Measurements from ENCODE around the gene MKRN2.

Gene MKRN2

DNA sequence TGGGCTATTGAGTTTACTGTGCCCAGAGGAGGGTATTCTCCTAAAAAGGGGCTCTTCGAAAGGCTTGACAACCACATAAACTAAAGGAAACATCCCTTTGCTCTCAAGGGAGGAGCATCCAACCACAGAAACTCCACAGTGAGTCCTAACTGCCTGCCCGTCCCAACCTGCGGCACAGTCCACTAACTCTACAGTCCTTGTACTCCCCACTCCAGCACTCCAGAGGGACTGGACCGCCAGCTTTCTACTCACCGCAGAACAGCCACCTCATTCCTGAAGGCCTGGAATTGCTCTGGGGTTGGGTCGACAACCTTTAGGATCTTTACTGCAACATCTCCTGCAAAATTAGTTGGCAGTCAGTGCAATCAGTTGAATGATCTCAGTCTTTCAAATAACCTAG, 34.6 kb downstream of the MKRN2 start:
- Histone ChIP-seq H3K9ac (ENCODE audit: low read depth, low read length) (no peak overlapping the region), H3K36me3 (ENCODE audit: insufficient read depth, low read length) (peaks cover 80% of the 10 kb centered on the region), H3K4me2 (ENCODE audit: low read length) (no peak overlapping the region), H3K4me1 (ENCODE audit: control insufficient read depth, insufficient read depth, low read length) (peaks cover 10% of the 10 kb centered on the region), H3K4me3 (ENCODE audit: low read length) (no peak overlapping the region), H3K27me3 (ENCODE audit: control insufficient read depth, insufficient read depth, low read length) (no peaks in the 10 kb centered on the region), H3K9me3 (replicated peaks; ENCODE audit: low read length) (no peaks in the 10 kb centered on the region)

DNA sequence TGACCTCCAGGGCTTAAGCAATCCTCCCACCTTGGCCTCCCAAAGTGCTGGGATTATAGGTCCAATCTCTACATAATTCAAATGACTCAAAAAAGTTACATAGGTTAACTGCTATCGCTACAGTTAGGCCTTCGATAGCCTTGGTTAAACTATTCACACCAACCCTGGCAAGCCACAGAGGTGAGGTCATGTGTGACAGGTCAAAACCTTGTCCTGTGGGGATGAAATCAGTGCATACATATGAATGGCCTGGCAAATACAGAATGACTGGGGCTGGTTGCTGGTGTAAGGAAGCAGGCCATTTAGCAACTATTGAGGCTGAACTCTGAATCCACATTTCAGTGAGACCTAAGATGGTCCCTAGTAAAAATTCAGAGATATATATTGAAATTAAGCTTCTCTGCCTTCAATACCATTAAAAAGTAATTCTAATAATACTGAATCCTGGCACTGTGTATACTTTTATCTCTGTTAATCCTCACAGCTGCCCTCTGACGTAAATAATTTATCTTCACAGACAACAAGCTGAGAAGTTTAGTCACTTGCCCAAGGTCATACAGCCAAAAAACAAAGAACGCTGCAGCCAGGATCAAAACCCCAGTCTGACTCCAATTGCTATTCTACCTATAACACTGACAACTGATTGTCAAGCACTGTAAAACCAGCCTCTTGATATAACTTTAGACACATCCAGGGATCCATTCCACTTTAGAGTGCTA, 35.3 kb downstream of the MKRN2 start:
- H3K4me3 ChIP-seq (ENCODE audit: low read length): no peak overlapping the region
- no peak overlapping the region for H3K9ac ChIP-seq (ENCODE audit: low read depth, low read length)
- no peaks in the 10 kb centered on the region for H3K27me3 ChIP-seq (ENCODE audit: control insufficient read depth, insufficient read depth, low read length)
- no peak overlapping the region for H3K4me2 ChIP-seq (ENCODE audit: low read length)
- peaks cover 10% of the 10 kb centered on the region for H3K4me1 ChIP-seq (ENCODE audit: control insufficient read depth, insufficient read depth, low read length)
- peaks cover 79% of the 10 kb centered on the region for H3K36me3 ChIP-seq (ENCODE audit: insufficient read depth, low read length)
- H3K9me3 ChIP-seq (replicated peaks; ENCODE audit: low read length): no peaks in the 10 kb centered on the region

DNA sequence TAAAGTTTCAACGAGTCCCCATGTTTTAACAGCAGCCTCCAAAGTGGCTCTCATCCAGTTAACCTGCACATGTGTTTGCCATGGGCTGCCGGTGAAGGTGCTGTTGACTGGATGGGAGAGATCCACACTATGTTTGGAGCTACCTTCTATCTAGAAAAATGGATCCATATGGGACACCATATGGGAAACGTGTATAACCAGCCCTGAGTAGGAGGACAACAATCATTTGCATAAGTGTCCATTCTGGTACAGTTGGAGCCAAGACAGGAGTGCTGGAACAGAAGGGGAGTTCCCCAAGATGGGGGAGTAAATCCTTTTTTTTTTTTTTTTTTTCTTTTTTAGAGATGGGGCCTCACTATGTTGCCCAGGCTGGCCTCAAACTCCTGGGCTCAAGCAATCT, 36.6 kb downstream of the MKRN2 start:
- Histone ChIP-seq H3K36me3 (ENCODE audit: insufficient read depth, low read length) (peaks cover 77% of the 10 kb centered on the region), H3K27me3 (ENCODE audit: control insufficient read depth, insufficient read depth, low read length) (no peaks in the 10 kb centered on the region), H3K4me1 (ENCODE audit: control insufficient read depth, insufficient read depth, low read length) (peaks cover 2% of the 10 kb centered on the region)

DNA sequence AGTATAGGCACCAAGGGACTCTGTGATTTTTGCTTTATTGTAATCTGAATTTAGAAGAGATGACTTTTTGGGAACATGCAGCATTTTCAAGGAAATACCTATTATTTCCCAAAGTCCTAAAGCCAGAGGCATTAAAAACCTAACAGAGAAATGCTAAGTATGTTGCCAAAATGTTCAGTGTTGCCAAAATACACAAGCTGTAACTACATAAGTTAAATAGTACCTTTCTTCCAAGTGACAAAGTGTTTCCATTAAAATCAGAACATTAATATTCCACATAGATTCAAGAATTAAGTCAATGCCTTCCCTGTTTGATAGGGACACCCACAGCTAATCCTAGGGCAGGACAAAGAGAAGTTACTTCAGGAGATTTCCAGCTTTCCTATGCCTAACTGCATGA, 42.0 kb downstream of the MKRN2 start:
- no peak overlapping the region for H3K4me2 ChIP-seq (ENCODE audit: low read length)
- peaks cover 83% of the 10 kb centered on the region for H3K36me3 ChIP-seq (ENCODE audit: insufficient read depth, low read length)
- no peaks in the 10 kb centered on the region for H3K27me3 ChIP-seq (ENCODE audit: control insufficient read depth, insufficient read depth, low read length)
- H3K9ac ChIP-seq (ENCODE audit: low read depth, low read length): no peak overlapping the region
- no peak overlapping the region for H3K4me3 ChIP-seq (ENCODE audit: low read length)
- no peaks in the 10 kb centered on the region for H3K9me3 ChIP-seq (replicated peaks; ENCODE audit: low read length)
- H3K4me1 ChIP-seq (ENCODE audit: control insufficient read depth, insufficient read depth, low read length): no peaks in the 10 kb centered on the region

More for the DNA sequence above, 36.6 kb downstream of the MKRN2 start:
- no peaks in the 10 kb centered on the region for H3K9me3 ChIP-seq (replicated peaks; ENCODE audit: low read length)
- no peak overlapping the region for H3K4me3 ChIP-seq (ENCODE audit: low read length)
- H3K9ac ChIP-seq (ENCODE audit: low read depth, low read length): no peak overlapping the region
- no peak overlapping the region for H3K4me2 ChIP-seq (ENCODE audit: low read length)

DNA sequence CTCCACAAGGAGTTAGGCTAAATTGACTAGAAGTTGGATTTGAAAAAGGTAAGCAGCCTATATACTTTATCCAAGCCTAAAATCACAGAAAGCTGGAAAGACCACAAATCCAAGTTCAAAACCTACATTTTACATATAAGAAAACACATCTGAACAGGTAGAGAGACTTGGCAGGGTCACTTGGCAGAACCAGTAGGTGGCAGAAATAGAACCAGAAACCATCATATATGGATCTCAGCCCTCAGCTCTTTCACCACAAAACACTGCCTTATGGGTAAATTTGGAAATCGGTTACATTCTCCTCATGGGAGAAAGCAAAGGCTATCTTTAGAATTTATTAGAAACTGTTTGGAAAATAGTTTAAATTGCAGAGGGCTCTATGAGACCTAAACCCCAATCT, 44.2 kb downstream of the MKRN2 start:
- Histone ChIP-seq H3K9ac (ENCODE audit: low read depth, low read length) (no peak overlapping the region), H3K36me3 (ENCODE audit: insufficient read depth, low read length) (peaks cover 81% of the 10 kb centered on the region), H3K9me3 (replicated peaks; ENCODE audit: low read length) (no peaks in the 10 kb centered on the region), H3K27me3 (ENCODE audit: control insufficient read depth, insufficient read depth, low read length) (no peaks in the 10 kb centered on the region), H3K4me3 (ENCODE audit: low read length) (no peak overlapping the region), H3K4me1 (ENCODE audit: control insufficient read depth, insufficient read depth, low read length) (no peaks in the 10 kb centered on the region), H3K4me2 (ENCODE audit: low read length) (no peak overlapping the region)

DNA sequence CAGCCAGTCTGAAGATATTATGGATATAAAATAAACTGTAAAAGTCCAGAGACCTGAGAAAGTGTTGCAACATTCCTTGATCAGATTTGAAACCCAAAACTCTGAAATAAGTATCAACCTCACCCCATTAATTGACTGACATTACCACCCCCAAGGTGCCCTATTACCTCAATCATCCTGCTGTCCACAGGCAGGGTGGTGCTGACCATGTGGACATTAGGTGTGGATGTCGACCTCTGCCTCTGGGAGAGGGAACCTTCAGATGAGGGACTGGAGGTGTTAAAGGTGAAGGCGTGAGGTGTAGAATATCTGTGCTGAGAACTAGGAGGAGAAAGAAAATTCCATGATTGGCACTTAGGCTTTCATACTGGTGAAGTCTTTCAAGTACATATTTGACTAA, 47.1 kb downstream of the MKRN2 start:
- H3K36me3 ChIP-seq (ENCODE audit: insufficient read depth, low read length): peaks cover 80% of the 10 kb centered on the region
- H3K4me1 ChIP-seq (ENCODE audit: control insufficient read depth, insufficient read depth, low read length): peaks cover 3% of the 10 kb centered on the region

DNA sequence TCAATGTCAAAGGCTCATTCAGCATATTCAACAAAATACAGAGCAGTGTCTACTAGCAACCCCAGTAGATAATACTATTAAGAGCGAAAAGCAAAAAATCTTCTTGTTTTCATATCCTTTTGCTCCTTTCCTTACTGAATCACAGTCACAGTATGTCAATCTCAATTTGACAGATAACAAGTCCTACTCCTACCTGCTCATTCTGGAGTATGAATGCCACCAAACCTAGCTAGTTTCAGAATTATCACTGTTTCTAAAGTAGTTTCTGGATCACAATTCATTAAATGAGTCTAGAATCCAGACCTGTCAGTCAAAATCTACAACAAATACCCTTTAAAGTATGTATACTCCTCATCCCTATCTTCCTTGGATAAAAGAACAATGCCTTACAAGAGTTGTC, 51.5 kb downstream of the MKRN2 start:
- H3K9me3 ChIP-seq (replicated peaks; ENCODE audit: low read length): no peaks in the 10 kb centered on the region
- peaks cover 7% of the 10 kb centered on the region for H3K4me1 ChIP-seq (ENCODE audit: control insufficient read depth, insufficient read depth, low read length)
- H3K4me2 ChIP-seq (ENCODE audit: low read length): no peak overlapping the region
- H3K36me3 ChIP-seq (ENCODE audit: insufficient read depth, low read length): peaks cover 69% of the 10 kb centered on the region
- H3K9ac ChIP-seq (ENCODE audit: low read depth, low read length): no peak overlapping the region
- no peak overlapping the region for H3K4me3 ChIP-seq (ENCODE audit: low read length)
- H3K27me3 ChIP-seq (ENCODE audit: control insufficient read depth, insufficient read depth, low read length): no peaks in the 10 kb centered on the region

More for the DNA sequence above, 47.1 kb downstream of the MKRN2 start:
- Histone ChIP-seq H3K4me3 (ENCODE audit: low read length) (no peak overlapping the region), H3K9me3 (replicated peaks; ENCODE audit: low read length) (no peaks in the 10 kb centered on the region), H3K4me2 (ENCODE audit: low read length) (no peak overlapping the region), H3K9ac (ENCODE audit: low read depth, low read length) (no peak overlapping the region), H3K27me3 (ENCODE audit: control insufficient read depth, insufficient read depth, low read length) (no peaks in the 10 kb centered on the region)

DNA sequence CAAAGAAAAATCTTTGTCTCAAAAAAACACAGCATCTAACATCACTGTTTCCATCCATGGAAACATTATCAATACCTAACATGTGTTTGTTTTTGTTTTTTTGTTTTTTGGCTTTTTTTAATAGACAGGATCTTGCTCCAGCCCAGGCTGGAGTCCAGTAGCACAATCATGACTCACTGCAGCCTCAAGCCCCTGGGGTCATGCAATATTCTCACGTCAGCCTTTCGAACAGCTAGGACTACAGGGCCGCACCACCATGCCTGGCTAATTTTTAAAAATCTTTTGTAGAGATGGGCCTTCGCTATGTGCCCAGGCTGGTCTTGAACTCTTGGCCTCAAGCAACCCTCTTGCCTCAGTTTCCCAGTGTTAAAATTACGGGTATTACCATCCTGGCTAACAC, 54.2 kb downstream of the MKRN2 start:
- Histone ChIP-seq H3K4me1 (ENCODE audit: control insufficient read depth, insufficient read depth, low read length) (peaks cover 7% of the 10 kb centered on the region), H3K36me3 (ENCODE audit: insufficient read depth, low read length) (peaks cover 61% of the 10 kb centered on the region), H3K4me3 (ENCODE audit: low read length) (no peak overlapping the region), H3K9me3 (replicated peaks; ENCODE audit: low read length) (no peaks in the 10 kb centered on the region), H3K27me3 (ENCODE audit: control insufficient read depth, insufficient read depth, low read length) (no peaks in the 10 kb centered on the region), H3K9ac (ENCODE audit: low read depth, low read length) (no peak overlapping the region), H3K4me2 (ENCODE audit: low read length) (no peak overlapping the region)

DNA sequence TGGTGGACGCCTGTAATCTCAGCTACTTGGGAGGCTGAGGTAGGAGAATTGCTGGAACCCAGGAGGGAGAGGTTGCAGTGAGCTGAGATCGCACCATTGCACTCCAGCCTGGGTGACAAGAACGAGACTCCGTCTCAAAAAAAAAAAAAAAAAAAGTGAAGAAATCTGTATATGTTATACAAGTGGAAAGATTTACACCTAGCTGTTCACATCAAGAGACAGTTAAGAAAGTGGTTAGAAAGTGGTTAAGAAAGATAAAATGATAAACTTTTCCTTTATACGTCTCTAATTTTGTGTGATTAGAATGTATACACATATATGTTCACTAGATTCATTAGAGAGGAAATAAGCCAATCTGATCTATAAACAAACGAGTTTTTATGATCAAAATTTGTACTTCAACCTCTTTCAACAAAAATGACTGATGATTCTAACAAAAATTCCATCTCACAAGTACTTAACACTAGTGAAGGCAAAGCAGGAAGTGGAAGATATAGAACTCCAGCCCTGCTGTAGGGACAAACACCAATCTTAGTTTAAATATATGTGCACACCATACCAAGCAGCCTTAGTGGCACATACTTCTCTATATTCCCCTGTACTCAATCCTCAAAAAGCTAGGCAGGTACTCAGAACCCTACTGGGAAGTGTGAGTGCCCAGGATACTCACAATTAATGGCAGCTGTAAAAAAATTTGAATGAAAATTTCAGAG, 55.8 kb downstream of the MKRN2 start:
- peaks cover 64% of the 10 kb centered on the region for H3K36me3 ChIP-seq (ENCODE audit: insufficient read depth, low read length)

DNA sequence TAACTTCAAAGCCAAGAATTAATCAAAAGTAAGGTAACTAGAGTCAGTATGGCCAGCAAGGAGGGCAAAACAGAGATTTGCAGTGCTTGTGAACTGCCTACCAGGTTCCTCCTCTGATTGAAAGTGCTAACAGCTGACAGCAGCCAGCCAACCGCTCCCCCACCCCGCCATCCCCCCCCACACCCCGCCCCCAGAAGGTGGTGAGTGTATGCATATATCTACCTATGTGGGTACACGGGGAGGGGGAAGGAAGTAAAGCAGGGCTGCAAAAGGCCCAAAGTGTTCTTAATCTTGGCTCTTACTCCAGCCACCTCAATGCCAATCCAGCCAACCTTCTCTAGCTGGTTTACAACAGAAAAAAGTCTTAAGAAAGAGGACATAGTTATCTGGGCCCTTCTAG, 56.4 kb downstream of the MKRN2 start:
- Histone ChIP-seq H3K4me2 (ENCODE audit: low read length) (no peak overlapping the region), H3K4me3 (ENCODE audit: low read length) (no peak overlapping the region), H3K36me3 (ENCODE audit: insufficient read depth, low read length) (peaks cover 64% of the 10 kb centered on the region), H3K9ac (ENCODE audit: low read depth, low read length) (no peak overlapping the region), H3K9me3 (replicated peaks; ENCODE audit: low read length) (no peaks in the 10 kb centered on the region), H3K27me3 (ENCODE audit: control insufficient read depth, insufficient read depth, low read length) (no peaks in the 10 kb centered on the region), H3K4me1 (ENCODE audit: control insufficient read depth, insufficient read depth, low read length) (peaks cover 7% of the 10 kb centered on the region)

More for the DNA sequence above, 55.8 kb downstream of the MKRN2 start:
- H3K27me3 ChIP-seq (ENCODE audit: control insufficient read depth, insufficient read depth, low read length): no peaks in the 10 kb centered on the region
- H3K4me2 ChIP-seq (ENCODE audit: low read length): no peak overlapping the region
- no peaks in the 10 kb centered on the region for H3K9me3 ChIP-seq (replicated peaks; ENCODE audit: low read length)
- peaks cover 7% of the 10 kb centered on the region for H3K4me1 ChIP-seq (ENCODE audit: control insufficient read depth, insufficient read depth, low read length)
- no peak overlapping the region for H3K4me3 ChIP-seq (ENCODE audit: low read length)
- H3K9ac ChIP-seq (ENCODE audit: low read depth, low read length): no peak overlapping the region

DNA sequence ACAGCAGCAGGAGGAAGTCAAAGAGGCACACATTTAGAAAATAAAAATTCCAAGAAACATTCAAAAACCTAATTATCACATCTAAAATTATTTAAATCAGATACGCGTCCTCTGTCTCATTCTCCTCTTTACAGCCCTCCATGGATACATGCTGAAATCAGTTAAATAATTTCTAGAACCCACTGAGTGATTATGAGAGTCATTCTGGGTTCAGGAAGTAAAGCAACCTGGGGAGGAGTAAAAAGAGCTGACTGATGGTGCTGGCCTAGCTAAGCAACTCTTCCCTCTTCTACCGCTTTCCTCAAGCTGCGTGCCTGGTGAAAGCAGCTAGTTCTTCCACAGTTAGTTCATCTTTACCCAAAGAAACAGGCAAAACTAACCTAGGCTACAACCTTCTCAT, 58.4 kb downstream of the MKRN2 start:
- H3K9me3 ChIP-seq (replicated peaks; ENCODE audit: low read length): no peaks in the 10 kb centered on the region

DNA sequence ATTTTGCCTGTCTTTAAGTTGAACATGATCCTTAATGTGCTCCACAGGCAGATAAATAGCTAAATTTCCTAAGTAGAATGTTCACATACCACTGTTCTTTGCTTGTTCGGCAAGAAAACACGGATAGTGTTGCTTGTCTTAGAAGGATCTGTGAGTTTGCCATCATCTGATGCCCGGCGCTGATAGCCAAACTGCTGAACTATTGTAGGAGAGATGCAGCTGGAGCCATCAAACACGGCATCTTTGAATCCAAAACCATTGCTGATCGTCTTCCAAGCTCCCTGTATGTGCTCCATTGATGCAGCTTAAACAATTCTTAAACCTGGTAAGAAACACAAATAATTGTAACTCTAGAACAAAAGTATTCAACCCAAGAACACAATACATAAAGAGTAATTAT, 61.5 kb downstream of the MKRN2 start:
- H3K36me3 ChIP-seq (ENCODE audit: insufficient read depth, low read length): peaks cover 36% of the 10 kb centered on the region
- H3K9ac ChIP-seq (ENCODE audit: low read depth, low read length): no peak overlapping the region
- H3K4me3 ChIP-seq (ENCODE audit: low read length): no peak overlapping the region
- no peaks in the 10 kb centered on the region for H3K4me1 ChIP-seq (ENCODE audit: control insufficient read depth, insufficient read depth, low read length)
- H3K9me3 ChIP-seq (replicated peaks; ENCODE audit: low read length): no peaks in the 10 kb centered on the region
- H3K4me2 ChIP-seq (ENCODE audit: low read length): no peak overlapping the region
- no peaks in the 10 kb centered on the region for H3K27me3 ChIP-seq (ENCODE audit: control insufficient read depth, insufficient read depth, low read length)

More for the DNA sequence above, 58.4 kb downstream of the MKRN2 start:
- H3K4me2 ChIP-seq (ENCODE audit: low read length): no peak overlapping the region
- H3K36me3 ChIP-seq (ENCODE audit: insufficient read depth, low read length): peaks cover 52% of the 10 kb centered on the region
- no peak overlapping the region for H3K9ac ChIP-seq (ENCODE audit: low read depth, low read length)
- no peaks in the 10 kb centered on the region for H3K4me1 ChIP-seq (ENCODE audit: control insufficient read depth, insufficient read depth, low read length)
- no peak overlapping the region for H3K4me3 ChIP-seq (ENCODE audit: low read length)
- no peaks in the 10 kb centered on the region for H3K27me3 ChIP-seq (ENCODE audit: control insufficient read depth, insufficient read depth, low read length)
